Hematopoietic multipotent progenitor cell treated with erythropoietin and hydrocortisone succinate and interleukin-3 and kit ligand, for 4 days (in vitro differentiated cells): ENCODE data around the gene CTAG1B.
"Not testable (repeated sequence)": the region's sequence is repeated elsewhere in the genome, so short reads cannot be mapped to it uniquely, and the experiment has no call there.

ENCODE experiments used
- DNase-seq: peaks from one replicate; pipeline ENCODE4 v3.0.0-alpha.2; 2015

CTAG1B gene

DNA sequence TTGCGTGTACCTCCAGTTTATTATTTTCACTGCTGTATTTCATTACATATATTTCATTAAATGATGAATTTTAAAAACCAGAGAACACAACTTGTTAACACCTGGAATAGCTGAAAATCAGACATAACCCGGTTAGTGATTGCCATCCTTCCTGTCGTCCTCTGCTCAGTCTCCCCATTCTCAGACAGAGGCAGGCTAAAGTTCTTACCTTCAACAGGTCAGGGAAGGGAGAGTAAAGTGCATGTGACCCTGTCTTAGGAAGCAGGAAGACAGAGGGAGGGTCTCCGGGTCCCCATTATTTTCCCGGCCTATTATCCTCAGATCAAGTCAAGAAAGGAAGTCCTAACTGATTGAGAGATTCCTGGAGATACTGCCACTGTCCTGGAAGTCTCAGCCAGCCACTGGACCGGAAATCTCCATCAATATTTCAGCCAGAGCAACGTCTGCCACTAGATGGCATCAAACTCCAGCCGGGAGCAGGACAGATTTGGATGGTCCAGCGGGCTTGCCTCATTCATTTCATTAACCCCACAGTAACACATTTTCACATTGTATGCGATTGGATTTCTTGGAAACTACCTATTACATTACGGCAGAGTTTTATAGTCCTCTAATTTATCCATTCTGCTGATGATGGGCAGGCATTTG is 1.8 kb upstream of the CTAG1B start:
- DNase-seq, result not testable (repeated sequence)

DNA sequence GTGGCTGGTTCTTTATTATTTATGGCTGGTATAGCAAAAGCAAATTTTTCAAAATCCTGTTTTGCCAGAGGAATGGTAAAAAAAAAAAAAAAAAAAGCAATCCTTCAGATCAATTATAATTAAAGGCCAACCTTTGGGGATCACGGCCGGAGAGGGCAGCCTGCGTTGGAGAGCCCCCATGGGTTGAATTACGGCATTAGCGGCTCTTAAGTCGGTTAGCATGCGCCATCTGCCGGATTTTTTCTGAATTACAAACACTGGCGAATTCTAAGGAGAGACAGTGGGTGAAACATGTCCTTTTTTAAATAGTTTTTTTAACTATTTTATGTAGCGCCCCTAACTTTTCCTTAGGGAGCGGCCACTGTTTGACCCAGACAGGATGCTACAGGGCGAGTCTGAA is 5.5 kb downstream of the CTAG1B start:
- not testable (repeated sequence) for DNase-seq

DNA sequence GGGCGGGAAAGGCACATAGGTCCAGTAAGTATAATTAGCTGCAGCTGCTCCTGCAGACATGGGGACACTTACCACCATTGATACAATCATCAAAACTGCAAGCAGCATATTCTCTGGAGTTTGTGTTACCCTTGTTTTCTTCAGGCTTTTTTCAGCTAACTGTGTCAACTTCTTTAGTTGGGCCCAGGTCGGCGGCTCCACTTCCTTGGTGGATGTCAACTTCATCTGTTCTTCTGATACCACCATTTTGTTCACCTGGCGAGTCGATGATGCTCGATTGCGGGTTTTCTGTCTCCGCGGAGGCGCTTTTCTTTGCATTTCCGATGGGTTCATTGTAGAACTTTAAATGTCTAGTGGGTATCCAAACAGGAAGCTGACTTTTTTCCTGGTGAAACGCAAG is 7.9 kb downstream of the CTAG1B start:
- not testable (repeated sequence) for DNase-seq

- DNase-seq, result not testable (repeated sequence)
Observed at GRCh38 chrX:154608823-154609222, 10.3 kb downstream of the CTAG1B start.

DNA sequence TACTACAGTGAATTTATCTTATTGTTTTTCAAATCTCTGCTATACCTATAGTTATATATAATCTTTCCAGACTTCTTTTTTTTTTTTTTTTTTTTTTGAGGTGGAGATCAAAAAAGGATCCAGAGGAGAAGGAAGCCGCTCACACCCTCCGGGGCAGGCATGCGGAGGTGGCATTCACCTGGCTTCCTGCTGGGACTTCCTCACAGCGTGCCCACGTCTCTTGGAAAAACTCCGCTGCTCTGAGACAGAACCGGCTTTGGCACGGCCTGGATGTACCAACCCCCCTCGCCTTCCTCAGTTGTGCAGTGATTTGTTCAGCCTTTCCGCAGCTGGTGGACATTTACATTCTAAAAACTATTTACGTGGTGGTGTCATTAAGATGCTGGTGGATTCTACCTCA is 11.1 kb downstream of the CTAG1B start:
- not testable (repeated sequence) for DNase-seq

- DNase-seq, result no peak
Observed at GRCh38 chrX:154607370-154607769, 11.7 kb downstream of the CTAG1B start.

GRCh38 chrX:154605566-154605965 is 13.5 kb downstream of the CTAG1B start:
- no peak for DNase-seq

DNA sequence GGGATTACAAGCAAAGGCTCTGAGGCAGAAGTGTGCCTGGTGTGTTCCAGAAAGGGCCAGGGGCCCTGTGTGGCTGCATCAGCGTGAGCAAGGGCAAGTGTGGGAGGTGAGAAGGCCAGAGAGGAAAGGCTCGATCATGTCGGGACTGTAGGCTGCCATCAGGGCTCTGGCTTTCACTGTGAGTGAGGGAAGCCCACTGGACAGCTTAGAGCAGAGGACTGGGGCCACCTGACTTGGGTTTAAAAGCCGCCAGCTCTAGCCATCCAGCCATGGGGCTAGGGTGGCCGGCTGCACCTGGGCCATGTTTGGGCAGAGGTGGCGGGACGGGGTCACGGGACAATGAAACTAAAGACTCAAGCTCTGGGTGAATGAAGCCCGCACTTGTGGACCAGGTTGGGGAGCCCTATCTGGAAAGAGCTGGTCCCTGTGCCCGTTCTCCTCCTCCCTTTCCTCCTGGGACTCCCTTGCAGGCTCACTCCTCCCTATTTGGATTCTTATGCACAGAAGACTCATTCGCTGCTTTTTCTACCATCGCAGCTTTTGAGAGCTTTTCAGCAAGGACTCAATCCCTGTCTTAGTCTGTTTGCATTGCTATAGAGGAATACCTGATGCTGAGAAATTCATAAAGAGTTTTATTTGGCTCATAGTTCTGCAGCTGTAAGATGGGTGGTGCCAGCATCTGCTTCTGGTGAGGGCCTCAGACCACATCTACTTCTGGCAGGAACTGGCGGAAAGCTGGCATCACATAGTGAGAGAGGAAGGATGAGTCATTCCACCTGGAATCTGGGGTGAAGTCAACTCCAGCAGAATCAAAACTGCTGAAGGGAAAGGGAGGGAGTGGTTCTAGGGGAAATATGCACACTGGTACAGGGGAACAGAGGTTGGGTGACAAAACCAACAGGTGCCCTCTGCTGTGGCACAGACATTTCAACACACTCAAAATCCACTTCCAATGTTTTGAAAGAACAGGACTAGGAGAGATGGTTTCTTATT is 15.3 kb downstream of the CTAG1B start:
- DNase-seq, result peak; percentile 40

GRCh38 chrX:154602766-154603437 is 16.2 kb downstream of the CTAG1B start:
- no peak for DNase-seq

DNA sequence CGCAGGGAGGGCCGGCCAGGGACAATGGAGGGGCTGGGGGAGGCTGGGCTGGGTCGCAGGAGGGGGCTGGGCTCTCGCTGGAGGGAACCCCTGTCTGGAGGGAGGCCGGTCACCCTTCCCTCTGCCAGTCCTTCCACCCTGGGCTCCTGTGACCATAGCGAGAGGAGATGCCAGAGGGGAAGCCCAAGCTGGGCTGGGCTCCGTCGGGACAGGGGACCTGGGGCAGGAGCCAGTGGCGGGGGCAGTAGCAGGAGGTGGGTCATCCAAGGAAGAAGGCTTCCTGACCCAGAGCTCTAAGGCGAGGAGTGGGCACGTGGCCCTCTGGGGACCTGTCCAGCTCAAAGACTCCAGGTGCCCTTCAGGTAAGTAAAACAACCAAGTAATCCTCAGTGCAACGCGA is 16.9 kb downstream of the CTAG1B start:
- DNase-seq, result no peak

GRCh38 chrX:154600759-154601374 is 18.2 kb downstream of the CTAG1B start:
- no peak for DNase-seq

DNA sequence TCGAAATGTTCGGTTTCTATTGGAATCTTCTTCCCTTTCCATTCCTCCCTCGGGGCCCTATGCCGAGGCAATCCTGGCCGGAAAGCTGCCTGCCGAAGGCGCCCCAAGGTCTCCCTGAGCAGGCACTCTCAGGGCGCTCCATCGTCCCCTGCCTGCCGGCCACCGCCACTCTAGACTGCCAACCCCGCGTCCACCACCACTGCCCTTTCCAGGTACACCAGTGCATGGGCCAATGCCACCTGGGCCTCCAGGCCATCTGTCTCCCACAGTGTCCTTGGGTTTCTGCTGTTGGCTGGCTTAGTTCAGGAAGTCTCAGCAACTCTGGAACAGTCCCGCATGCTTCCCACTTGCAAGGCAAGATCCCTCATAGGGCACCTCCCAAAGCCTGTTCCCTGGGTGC is 19.6 kb downstream of the CTAG1B start:
- no peak for DNase-seq

DNA sequence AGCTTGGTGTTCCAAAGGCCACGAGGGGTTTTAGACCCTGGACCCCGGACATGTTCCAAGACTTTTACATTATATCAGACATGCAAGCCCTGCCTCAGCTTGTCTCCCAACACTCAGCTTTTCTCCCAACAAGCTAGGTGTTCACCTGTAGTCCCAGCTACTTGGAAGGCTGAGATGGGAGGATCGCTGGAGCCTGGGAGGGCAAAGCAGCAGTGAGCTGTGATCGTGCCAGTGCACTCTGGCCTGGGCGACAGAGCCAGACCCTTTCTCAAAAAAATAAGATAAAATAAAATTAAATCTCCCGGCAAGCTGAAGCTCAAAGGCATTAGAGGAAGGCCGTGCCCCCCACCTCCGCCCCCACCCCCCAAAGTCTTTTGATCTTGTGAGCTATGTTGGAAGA is 20.4 kb downstream of the CTAG1B start:
- no peak for DNase-seq

- no peak for DNase-seq
Observed at GRCh38 chrX:154597221-154597620, 21.9 kb downstream of the CTAG1B start.

DNA sequence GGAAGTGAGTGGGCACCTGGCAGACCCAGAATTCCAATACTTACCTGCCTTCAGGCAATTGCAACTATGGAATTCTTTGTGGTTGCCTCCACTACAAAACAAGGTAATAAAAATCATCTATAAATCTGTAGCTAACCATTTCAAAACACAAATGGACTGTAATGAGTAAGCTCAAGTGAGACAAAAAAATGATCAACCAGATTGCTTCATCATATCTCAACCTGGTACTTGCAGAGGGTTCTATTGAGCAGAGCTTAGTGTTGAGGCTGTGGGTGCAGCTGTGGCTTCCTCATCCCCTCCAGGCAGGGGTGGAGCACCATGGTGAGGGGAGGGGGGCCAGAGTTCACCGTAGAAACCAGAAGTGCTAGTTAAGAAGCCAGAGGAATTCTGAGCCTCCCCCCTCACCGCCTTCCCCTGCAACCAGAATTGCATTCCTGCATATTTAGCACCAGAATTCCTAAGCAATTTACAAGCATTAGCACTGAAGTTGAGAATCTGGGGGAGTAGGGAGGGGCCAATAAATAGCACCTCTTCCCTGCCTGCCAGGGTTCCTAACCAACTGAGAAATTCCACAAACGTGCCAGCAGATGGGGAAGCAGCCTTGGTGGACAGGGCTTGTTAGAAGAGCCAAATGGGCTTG is 22.7 kb downstream of the CTAG1B start:
- DNase-seq, result peak; percentile 60

DNA sequence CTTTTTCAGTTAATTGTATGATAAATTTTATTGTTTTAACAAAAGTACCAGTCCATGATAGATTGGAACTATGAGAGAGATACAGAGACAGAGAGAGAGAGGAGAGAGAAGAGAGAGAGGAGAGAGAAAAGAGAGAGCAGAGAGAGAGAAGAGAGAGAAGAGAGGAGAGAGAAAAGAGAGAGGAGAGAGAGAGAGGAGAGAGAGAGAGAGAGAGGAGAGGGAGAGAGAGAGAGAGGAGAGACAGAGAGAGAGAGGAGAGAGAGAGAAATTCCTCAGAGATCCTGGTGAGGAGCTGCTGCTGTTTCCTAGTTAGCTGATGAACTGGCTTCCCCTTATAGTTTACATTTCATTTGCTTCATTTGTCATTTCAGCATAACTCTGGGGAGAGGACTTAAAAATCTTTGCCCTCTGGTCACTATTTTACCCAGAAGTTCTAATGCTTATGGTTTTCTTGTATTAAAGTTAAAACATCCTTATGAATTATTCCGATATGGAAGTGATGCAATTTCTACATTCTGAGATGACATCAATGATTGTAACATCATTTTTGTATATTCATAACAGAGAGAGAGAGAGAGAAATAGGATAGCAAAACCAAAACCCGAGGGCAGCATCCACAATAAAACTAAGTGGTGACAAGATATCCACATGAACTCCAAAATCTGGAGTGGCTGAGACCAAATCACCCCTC is 23.4 kb downstream of the CTAG1B start:
- no peak for DNase-seq

DNA sequence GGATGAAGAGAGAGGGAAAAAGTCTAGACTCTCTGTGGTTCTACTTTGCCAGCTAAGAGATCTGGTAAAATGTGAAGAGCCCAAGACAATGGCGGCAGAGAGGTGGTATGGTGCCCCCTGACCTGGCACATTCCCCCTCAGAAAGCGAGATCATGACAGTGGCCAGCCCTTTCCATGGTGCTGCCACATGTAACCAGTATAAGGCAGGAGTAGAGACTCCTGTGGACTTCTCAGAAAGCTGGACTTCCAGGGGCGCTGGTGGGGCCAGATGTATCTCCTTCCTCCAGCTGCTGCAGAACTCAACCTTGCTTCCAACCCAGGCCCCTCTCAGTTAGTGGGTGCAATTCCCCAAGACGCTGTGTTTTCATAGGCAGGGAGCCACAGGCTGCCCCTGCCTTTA is 24.6 kb downstream of the CTAG1B start:
- DNase-seq, result no peak

DNA sequence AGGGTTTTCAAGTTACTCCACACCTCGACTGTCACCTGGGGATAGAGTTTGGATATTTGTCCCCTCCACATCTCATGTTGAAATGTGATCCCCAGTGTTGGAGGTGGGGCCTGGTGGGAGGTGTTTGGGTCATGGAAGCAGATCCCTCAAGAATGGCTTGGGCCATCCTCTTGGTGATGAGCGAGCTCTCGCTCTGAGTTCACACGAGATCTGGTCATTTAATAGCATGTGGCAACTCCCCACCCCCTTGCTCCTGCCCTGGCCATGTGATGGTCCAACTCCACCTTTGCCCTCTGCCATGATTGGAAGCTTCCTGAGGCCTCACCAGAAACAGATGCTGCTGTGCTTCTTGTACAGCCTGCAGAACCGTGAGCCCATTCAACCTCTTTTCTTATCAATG is 25.9 kb downstream of the CTAG1B start:
- no peak for DNase-seq

DNA sequence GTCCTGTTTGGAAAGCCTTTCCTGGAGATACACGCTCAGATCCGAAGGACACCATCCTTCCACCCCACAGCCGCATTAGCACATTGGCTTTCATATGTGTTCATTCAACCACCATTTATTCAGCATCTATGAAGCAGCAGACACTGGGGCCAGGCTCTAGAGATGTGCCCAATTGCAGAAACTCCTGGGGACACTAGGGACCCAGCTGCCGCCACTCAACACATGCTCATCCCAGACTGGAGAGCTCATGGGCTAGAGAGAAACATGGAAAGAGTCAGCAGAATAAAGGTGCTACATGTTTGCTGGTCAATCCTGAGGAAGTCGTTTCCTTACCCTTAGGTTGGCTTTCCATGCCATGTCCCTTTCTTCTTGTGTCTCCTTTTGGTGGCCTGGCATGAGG is 26.6 kb downstream of the CTAG1B start:
- DNase-seq, result no peak

DNA sequence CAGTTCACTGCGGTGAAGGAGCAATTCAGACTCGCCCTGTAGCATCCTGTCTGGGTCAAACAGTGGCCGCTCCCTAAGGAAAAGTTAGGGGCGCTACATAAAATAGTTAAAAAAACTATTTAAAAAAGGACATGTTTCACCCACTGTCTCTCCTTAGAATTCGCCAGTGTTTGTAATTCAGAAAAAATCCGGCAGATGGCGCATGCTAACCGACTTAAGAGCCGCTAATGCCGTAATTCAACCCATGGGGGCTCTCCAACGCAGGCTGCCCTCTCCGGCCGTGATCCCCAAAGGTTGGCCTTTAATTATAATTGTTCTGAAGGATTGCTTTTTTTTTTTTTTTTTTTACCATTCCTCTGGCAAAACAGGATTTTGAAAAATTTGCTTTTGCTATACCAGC is 28.7 kb downstream of the CTAG1B start:
- not testable (repeated sequence) for DNase-seq

DNA sequence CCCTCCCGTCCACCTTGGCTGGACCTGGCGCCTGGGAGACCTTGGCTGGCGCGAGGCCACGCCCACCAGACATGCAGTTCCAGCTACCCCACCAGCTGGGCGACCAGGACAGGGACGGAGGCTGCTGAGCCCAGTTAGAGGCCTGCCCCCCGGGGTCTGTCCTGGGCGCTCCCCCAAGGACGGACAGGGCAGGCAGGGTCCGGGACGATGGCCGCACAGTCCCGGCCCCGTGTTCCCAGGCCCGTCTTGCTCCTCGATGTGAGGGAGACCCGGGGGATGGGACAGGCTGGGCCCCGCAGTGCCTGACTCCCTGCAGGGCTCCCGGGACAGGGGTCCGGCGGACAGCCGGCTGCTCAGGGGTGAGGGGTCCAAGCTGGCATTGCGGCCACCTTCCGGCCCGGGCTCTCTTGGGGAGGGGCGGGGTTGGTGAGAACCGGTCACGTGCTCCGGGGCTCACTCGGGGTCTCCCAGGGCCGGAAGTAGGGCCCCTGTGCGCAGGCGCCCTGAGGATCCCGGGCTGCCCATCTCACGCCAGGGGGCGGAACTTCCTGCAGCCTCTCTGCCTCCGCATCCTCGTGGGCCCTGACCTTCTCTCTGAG is 34.4 kb downstream of the CTAG1B start, which contains the start of gene CTAG1A:
Gene CTAG1A (plus strand): TSS at position 549 of the 599 bp plus-strand sequence. CDS start 74 bp downstream, outside the sequence.
- DNase-seq, result not testable (repeated sequence)
